Stimulated activated CD8-positive, alpha-beta memory T cell treated with anti-CD3 and anti-CD28 coated beads, Interleukin-12 subunit alpha, Interleukin-12 subunit beta, amount 100 ng/mL, for 1 hour (primary cell): ENCODE data around the gene CTBP2.

ENCODE experiments used
- DNase-seq: peaks from one replicate; pipeline ENCODE4 v3.0.0-alpha.2; 2020; ENCODE audit warnings: low read depth

The CTBP2 gene

DNA sequence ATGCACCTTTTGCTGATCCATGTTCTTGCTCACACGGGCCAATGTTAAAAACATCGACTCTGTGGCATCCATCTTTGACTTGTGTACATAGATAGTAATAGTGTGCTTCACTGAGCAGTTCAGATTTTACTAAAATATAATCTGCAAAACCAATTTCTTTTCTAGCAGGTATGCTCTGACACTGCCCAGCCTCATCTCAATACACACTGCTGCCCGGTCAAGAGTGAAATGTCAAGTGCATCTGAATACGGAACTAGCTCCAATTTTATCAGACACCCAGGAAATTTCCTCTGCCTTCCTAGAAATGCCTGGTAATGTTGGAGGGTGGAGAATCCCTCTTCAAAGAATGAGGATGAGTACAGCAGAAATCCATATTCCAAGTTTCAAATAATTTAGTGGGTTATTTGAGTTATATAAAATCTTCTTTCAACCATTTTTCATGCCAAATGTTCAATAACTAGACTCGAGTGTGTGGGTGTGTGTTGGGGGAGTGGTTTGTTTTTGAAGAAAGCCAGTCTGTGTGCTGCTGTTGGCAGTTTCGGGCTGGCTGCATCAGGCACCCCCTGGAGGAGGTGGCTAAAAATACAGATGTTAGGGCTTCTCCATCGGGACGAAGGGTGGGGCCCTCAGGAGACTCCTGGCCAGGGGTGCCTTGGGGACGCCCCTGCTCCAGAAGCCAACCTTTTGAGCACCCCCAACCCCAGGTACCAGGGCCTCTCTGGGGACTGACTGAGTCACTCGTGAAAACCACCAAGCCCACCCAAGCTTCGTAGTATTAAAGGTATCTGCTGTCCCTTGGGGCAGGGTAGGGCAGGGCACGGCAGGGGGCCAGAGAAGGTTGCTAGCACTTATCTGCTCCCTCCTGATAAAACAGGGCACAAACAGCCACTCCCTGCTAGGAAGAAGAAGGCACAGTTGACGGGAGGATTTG lies 15.4 kb downstream of the CTBP2 start:
- no peak for DNase-seq

DNA sequence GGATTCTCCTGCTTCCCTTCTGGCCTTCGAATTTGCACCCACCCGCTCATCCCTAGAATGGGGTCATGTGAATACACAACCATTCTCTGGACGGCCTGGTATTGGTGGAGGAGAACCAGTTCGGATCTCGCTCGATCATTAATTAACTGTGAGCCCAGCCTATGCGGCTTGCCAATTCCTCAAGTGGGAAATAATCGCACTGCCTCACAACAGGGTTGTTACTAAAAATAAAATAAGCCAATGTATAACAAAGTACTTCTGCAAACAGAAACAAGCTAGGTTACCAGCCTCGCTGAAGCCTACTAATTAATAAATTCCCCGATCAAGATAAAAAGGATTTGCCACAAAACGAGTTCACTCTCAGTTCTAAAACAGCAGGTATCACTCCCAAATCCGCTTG lies 16.2 kb downstream of the CTBP2 start:
- DNase-seq, result no peak

DNA sequence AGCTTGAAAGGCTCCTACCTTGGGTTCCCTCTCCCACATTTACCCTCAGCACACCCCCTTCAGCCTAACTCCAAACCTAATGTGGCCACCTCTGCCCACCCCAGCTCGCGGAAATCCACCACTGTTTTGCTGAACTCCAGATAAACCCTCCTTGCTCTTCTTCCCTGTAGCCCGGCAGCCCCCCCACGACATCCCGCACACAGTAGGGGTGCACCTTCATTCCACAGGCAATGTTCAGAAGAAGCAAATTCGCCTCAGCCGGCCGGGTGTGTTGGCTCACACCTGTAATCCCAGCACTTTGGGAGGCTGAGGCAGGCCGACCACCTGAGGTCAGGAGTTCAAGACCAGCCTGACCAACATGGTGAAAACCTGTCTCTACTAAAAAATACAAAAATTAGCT lies 17.4 kb downstream of the CTBP2 start:
- no peak for DNase-seq

DNA sequence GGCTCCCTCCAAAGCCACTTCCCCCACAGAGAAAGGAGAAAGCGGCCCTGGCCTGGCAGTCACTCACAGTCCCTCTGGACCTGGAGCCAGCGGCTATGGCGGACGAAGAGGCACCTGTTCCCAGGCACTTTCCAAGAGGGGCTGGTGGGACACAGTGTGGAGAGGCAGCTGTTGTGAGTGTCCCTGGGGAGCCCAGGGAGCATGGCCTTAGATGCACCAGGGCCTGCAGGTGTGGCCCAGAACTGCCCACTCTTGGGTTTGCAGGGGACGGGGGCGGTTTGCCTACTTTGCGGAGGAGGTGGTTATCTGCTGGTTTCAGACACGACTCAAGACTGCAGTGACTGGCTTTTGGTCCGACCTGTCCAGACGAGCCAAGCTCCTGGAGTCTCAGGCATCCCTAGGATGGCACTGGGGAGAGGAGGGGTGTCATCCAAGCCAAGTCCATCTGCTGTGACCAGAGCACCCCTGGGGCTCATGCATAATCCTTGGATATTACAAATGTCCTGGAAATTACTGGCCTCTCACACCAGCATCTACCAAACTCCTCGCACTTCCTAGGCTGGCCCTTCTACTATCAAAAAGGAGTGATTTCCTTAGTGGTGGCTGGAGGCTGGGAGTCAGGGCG lies 18.4 kb downstream of the CTBP2 start:
- DNase-seq, result no peak

GRCh38 chr10:125141150-125141859 lies 19.1 kb downstream of the CTBP2 start:
- DNase-seq, result no peak

DNA sequence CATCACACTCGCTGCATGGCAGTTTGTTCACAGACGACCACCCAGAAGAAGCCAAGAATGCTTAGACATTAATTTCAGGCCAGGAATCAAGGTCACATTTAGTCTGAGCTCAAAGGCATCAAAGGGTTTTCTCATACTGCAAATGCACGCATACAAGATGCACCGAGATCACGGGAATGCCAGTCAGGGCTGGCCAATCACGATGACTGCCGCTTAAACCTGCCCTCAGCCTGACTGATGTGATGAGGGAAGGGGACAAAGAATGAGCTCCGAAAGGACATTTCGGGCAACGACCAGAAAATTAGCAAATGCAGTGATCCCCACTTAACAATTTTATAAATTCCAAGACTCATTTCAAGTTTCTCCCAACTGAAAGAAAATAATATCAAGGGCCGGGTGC lies 20.2 kb downstream of the CTBP2 start:
- DNase-seq, result no peak

DNA sequence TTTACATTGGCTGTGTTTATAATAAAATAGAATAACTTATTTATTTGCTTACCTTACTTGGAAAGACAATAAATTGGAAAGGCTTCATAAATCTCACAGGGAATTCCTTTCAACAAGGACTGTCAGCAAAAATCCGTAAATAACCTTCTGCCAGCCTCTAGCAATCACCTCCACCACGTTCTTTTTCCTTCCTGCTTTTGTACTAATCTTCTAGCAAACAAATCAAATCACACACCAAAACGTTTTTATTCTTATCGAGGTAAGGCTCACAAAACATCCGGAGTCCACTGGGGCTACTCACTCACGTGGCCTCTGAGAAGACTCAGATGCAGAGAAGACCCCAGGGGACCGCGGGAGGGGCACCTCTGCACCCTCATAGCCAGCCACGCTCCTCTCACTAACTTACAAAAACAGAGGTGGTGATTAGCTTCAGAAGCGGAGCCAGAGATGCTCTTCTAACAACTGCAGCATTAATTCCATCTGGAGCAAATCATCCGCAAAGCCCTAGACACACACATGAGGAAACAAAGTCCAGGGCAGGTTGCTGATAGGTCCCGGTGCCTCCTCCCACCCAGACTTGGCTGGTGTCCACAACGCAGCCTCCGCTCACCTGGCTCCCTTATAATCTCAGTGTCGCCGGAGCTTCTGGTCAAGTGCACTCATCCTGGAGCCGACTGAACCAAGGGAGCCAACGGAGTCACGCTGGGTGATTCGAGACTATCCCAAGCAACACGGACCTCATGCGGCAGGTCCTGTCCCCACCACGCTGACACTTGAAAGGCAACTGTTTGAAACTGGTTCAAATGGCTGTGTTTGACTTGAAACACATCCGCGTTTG lies 22.5 kb downstream of the CTBP2 start:
- DNase-seq, result no peak

DNA sequence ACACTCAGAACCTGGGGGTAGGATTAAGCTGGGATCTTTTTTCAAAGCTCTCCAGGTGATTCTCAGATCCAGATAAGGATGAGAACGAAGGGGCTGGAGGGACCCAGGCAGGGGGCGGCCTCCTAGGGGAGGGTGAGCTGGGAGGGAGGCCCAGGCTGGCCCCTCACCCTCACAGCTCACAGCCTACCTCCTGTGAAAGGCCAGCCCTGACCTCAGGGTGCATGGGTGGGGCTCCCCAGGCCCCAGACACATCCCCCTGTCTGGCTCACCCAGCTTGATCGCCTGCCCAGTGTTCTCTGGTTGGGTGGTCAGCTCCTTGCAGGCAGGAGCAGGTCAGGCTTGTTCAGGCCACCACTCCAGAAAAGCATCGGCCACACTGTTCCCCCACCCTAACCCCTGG lies 24.3 kb downstream of the CTBP2 start:
- DNase-seq, result no peak

GRCh38 chr10:125135771-125136035 lies 24.7 kb downstream of the CTBP2 start:
- no peak for DNase-seq

- DNase-seq, result no peak
Observed at GRCh38 chr10:125134916-125135770, 25.2 kb downstream of the CTBP2 start.

- no peak for DNase-seq
Observed at GRCh38 chr10:125134483-125134848, 25.9 kb downstream of the CTBP2 start.

GRCh38 chr10:125133696-125134482 lies 26.5 kb downstream of the CTBP2 start:
- no peak for DNase-seq

GRCh38 chr10:125132344-125132743 lies 28.0 kb downstream of the CTBP2 start:
- DNase-seq, result no peak

GRCh38 chr10:125130916-125131315 lies 29.4 kb downstream of the CTBP2 start:
- DNase-seq, result no peak

GRCh38 chr10:125130260-125130659 lies 30.1 kb downstream of the CTBP2 start:
- no peak for DNase-seq

GRCh38 chr10:125129076-125129458 lies 31.3 kb downstream of the CTBP2 start:
- DNase-seq, result no peak

DNA sequence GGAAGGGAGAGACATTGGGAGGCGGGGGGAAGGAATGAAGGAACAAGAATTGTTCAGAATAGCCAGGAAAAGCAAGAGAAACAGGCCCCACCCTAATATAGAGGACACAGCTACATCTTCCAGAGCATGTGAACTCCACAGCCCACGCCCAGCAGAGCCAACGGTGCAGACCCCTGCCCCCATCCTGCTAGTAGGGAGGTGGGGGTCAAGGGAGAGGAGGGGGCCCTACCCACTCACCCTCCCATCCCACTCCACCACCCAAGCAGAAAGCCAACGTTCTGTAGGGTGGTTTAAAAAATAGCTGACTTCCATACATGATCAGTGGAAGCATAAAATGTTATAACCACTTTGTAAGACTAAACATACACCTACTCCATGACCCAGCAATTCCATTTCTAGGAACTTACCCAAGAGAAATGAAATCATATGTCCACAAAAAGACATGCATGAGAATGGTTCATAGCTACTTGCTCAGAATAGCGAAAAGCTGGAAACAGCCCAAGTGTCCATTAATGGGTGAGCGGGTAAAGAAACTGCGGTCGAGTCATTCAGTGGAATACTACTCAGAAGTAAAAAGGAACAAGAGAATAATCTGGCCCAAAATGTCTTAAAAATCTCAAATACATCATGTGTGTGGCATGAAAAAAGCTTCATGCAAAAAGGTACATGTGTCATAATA lies 31.8 kb downstream of the CTBP2 start:
- no peak for DNase-seq

DNA sequence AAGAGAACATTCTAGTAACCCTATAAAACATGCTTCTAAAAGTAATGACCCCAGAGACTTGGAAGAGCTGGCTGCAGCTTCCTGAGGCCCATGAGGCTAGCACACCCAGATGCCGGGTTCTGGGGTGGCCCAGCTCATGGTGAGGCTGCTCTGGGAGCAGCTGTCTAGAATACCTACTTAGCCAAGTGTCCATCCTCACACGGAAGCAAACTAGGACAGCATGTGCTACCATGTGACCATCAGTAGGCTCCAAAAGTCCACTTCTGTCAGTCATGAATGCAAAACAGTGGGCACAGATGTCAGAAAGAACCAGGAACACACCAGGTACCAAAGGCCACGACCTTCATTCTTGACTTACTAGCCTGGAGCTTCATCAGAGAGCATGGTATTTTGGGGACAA lies 32.4 kb downstream of the CTBP2 start:
- no peak for DNase-seq

DNA sequence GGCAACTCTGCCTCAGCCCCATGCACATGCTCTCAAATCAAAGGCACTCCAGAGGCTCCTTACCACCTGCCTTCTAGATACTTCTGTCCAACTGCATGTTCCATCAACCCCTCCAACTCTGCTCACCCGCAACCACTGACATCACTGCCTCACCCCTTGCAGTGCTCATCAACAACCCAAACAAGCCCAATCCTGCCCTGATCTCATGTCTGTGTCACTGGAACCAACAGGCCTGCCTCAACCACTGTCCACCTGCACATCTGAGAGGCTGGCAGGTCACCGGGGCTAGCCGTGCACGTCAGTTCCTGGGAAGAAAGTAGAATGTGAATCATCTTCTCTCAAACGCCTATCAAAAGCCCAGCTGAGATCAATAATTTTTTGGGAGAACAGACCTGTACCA lies 33.3 kb downstream of the CTBP2 start:
- DNase-seq, result no peak
